Measurements from ENCODE around the gene GPR35.

The GPR35 gene

DNA sequence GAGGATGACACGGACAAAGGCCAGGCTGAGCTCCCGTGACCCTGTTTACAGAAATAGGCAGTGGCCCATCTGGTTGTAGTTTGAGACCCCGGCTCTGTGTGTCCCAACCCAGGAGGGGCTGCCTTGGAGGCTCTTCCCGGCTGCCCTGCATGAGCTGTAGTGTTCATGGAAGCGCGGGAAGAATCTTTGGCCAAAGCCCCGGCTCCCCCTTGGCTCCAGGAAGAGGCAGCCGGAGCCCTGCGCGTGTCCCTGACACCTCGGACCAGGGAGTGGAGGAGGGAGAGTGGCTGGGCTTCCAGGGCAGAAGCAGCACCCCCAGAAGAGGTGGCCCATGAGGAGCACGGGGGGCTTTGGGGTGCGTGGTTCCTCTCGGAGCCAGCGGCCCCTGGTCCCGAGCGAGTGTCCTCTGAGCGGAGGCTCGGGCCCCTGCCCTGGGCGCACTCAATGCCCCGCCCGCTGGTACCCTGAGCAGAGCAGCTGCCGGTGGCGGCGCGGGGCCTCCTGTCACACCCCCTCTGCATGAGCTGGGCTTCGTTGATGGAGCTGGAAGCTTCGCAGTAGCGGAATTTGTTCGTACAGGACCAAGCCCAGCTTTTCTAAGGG lies 21.7 kb downstream of the GPR35 start:
- TF ChIP-seq, protein P1, sequence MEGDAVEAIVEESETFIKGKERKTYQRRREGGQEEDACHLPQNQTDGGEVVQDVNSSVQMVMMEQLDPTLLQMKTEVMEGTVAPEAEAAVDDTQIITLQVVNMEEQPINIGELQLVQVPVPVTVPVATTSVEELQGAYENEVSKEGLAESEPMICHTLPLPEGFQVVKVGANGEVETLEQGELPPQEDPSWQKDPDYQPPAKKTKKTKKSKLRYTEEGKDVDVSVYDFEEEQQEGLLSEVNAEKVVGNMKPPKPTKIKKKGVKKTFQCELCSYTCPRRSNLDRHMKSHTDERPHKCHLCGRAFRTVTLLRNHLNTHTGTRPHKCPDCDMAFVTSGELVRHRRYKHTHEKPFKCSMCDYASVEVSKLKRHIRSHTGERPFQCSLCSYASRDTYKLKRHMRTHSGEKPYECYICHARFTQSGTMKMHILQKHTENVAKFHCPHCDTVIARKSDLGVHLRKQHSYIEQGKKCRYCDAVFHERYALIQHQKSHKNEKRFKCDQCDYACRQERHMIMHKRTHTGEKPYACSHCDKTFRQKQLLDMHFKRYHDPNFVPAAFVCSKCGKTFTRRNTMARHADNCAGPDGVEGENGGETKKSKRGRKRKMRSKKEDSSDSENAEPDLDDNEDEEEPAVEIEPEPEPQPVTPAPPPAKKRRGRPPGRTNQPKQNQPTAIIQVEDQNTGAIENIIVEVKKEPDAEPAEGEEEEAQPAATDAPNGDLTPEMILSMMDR (IDR thresholded peaks at IDR 0.05) = no peak

DNA sequence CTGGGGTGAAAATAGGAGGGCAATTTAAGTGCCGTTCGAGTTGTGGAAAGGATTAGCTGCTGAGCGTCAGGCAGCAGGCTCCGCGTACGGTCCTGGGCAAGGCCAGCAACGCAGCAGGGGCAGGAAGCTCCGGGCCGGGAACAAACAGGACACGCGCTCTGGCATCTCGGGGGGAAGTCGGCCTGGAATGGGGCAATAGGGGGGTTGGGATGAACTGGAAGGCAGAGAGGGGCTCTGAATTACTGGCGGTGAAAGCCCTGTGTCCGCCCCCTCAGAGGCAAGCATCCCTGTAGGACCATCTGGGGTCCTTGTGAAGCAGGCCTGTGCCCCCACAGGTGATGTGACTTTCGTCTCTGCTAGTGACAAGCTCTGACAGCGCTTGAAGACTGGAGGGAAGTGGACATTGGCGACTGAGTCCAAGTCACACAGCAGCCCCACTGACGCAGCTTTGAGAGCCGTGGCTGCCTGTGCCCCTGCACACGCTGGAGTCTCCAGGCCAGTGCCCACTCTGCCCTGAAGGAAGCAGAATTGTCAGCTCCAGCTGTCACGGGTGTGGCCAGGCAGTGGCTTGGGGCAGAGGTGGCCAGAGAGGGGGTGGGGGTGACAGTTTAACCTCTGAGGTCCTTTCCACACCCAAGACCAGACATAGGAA lies 22.3 kb downstream of the GPR35 start:
- TF ChIP-seq, protein P1 (IDR thresholded peaks at IDR 0.05) = no peak

DNA sequence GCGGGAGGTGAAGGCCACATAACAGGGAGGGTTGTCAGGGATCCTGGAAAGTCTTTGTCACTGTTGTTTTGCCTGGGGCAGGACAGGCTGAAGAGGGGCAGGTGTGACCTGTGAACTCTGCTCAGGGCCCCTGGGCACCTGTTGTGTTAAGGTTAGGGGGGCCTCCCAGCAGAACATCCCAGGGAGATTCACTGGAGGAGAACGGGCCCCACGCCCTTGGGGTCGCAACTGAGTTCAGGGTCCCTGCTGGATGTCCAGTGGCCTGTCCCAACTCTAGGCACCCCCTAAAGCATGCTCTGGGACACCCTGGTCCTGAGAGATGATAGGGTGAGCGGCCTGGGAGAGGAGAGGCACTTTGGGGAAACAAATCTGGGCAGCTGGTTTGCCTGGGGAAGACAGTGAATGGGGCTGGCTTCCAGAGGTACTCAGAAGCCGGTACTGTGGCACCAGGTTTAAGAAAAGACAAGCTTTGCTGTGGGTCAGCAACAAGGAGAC lies 22.9 kb downstream of the GPR35 start:
- TF ChIP-seq, protein P1 (IDR thresholded peaks at IDR 0.05) = no peak

DNA sequence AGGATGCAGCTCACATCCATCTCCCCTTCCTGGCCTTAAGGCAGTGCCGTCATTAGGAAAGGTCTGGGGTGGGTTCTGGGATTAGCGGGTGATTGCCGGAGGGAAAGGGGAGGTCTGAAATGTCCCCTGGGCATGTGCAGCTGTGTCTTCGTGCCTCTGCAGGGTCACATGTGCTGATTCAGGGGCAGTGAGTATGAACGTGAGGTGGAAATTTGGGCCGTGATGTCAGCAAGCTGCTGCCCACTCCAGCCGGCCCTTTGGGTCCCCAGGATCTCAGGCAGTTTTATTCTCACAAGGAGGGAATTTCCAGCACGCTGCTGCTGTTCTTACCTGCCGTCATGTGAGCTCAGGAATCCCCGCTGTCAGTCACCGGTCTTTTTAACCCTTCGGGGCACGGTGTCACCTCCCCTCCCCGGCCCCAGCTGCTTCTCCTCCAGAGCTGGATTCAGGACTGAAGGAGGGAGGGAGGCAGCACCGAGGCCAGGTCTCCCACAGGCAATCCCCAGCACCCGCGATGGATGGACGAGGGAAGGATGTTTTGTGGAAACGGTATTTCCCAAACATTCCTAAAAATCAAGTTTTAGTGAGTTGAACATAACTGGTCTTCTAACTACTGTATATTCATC lies 23.5 kb downstream of the GPR35 start:
- TF ChIP-seq, protein P1 (IDR thresholded peaks at IDR 0.05) = no peak

DNA sequence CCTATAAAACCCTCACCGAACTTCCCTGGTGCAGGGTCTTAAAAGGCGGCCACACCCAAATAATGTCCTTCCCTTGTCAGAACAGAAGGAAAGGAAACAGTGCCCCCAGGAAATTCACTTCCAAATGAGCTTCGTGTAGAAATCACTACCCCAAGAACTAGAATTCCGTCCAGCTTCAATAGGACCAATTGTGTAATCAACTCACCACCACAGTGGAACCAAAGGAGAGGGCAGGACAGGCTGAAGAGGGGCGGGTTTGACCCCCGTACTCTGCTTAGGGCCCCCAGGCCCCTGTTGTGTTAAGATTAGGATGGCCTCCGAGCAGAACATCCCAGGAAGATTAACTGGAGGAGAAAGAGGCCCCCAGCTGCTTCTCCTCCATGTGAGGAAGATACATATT lies 24.1 kb downstream of the GPR35 start:
- TF ChIP-seq, protein P1 (IDR thresholded peaks at IDR 0.05) = no peak

DNA sequence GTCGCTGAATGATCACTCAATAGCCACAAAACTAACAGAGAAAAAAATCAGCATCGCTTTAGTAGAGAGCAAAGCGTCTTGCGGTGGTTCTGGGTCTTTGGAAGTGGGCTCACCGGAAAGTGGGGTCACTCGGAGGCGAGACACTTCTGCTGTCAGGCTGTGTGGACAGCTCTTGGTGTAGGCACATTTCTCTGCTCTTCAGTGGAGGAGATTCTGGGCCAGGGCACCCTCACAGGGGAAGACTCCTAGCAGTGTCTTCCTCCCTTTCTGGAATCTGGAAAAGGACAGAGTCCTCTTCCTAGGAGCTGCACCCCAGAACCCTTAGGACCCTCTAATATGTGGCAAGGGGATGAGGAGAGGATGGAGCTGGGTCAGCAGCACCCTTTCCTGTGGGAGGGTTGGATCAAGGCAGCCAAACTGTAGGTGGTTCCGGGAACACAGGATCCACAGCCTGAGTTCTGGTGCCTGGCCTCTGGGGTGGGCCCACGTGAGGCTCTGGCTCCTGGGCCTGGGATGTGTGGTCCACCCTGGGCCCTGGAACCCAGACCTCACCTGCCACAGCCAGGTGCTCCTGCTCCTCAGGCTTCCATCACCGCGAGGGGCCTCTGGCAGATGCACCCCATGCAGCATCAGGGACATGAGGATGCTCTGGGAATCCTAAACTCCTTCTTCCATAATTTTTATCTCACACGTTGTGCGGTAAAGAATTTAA lies 25.1 kb downstream of the GPR35 start:
- TF ChIP-seq, protein P1 (IDR thresholded peaks at IDR 0.05) = no peak

DNA sequence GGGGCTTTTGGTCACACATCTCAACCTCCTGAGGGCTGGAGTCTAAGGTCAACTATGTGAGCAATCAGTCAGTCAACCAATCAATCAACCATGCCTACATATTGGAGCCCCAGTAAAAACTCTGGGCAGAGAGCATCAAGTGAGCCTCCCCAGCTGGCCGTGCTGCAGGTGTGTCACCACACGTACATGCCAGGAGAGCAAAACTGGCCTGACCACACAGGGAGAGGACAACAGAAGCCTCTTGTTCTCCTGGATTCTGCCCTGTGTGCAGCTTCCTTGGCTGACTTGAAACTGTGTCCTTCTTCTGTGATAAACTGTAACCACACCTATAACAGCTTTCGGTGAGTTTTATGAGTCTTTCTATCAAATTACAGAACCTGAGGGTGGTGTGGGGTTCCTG lies 25.9 kb downstream of the GPR35 start:
- TF ChIP-seq, protein P1 (IDR thresholded peaks at IDR 0.05) = no peak
